ENCODE results near the gene GARIN5A. TPM values are rescaled to one million over a fixed set of nuclear protein-coding genes. Genes with fewer than 3 reads are reported as not detected.

Gene GARIN5A
- total RNA-seq, 3 donors from 2014 or later = 0.26 to 0.84 (median 0.66) TPM

DNA sequence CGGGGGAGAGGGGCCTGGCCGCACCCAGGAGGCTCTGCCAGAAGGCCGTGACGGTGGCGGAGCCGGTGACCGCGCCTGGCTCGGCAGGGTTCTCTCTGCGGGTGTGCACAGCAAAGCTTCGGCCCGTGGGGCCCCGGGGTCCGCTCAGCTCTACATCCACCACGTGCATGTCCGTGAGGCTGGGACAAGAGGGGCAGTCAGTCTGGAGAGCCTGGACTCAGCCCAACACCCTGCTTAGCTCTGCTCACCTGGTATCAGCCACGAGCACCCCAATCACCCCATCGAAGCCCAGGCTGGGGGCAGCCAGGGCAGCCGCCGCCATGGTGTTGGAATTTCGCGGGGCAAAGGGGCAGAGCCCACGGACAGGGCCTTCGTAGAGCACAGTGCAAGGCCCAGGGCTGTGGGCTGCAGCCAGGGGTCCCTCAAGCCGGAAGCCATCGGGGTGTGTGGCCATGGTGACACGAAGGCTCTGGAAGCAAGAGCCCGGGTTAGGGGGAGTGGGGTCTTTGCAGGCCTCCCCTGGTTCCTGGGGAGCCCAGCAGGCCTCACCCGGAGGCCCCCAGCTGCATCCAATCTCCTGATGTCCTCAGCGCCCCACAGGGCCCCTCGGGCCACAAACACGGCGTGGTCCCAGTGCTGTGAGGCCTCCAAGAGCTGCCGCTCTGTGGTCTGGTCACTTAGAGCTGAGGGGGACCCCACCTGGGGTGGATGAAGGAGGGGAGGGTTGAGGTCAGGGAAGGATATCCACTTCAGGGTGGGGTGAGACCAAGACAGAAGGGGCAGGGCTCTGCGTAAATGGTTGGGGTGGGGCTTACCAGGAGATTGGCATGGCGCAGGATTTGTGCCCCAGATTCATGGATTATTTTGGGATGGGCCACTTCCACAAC, 35.7 kb upstream of the GARIN5A start:
- peaks cover 3% of the 10 kb centered on the region for H3K36me3 Mint-ChIP-seq (ENCODE audit: insufficient read depth)
- no peak for DNase-seq
- H3K4me3 Mint-ChIP-seq = no peak overlapping the region
- no peak for ATAC-seq
- H3K27me3 Mint-ChIP-seq (ENCODE audit: low read depth) = peaks cover 10% of the 10 kb centered on the region
- peaks cover 8% of the 10 kb centered on the region for H3K4me1 Mint-ChIP-seq (ENCODE audit: low read depth)
- H3K9me3 Mint-ChIP-seq = no peaks in the 10 kb centered on the region

DNA sequence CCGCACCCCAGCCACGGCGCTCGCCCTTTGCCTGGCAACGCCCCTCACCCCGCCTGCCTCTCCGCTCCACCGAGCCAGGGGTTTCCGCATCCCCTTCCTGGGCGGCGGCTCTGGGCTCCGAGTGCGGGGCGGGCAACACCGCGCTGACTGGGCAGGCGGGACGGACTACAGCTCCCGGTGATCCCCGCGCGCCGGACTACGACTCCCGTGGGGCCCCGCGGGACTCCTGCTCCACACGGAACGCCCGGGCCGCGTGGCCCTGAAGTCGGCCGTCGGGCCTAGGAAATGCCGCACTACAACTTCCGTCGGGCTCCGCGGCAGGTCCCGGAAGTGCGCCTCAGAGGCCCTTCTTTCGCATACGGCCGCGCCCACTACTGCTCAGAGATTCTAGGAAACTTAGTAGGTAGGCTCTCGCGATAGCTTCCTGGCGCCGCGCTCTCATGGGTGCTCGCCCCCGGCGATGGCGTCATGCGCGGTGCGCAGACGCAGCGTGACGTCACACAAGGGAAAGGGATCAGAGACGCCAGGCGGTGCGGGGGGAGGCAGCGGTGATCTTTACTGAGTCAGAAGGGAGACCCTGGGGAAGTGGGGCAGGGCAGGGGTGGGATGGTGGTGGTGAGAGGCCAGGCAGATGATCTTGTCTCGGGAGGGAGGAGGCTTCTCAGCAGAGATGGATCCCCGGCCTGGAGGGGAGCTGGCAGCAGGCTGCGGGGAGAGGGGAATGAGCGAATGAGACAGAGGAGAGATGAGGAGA, 34.6 kb upstream of the GARIN5A start, which contains the start of gene JOSD2:
JOSD2 (minus strand) TSS at position 123 of the 754 bp plus-strand sequence. CDS start 760 bp downstream, outside the sequence.
- Mint-ChIP-seq H3K4me3 (peak within 1 kb of the TSS; percentile 95), H3K36me3 (ENCODE audit: insufficient read depth) (peaks cover 3% of the 10 kb centered on the region), H3K9me3 (no peaks in the 10 kb centered on the region), H3K27me3 (ENCODE audit: low read depth) (peaks cover 10% of the 10 kb centered on the region), H3K4me1 (ENCODE audit: low read depth) (peaks cover 8% of the 10 kb centered on the region)
- peak; percentile 97 for ATAC-seq
- DNase-seq = peak; percentile 97

DNA sequence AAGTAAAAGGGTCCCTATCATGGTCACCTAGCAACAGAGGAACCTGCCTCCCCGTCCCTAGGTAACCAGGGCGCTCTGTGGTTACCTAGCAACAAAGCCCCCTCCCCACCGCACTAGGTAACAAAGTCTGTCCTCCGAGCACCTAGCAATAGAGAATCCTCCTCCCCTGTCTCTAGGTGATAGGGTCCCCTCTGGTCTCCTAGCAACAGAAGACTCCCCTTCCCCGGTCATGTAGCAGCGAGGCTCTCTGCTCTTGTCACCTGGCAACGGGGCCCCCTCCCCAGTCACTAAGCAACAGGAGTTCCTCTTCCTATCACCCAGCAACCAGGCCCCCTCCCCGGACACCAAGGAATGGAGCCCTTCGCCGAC, 34.0 kb upstream of the GARIN5A start:
- Mint-ChIP-seq H3K4me3 (peak overlapping the region; percentile 95), H3K36me3 (ENCODE audit: insufficient read depth) (peaks cover 3% of the 10 kb centered on the region), H3K4me1 (ENCODE audit: low read depth) (peaks cover 8% of the 10 kb centered on the region), H3K9me3 (no peaks in the 10 kb centered on the region), H3K27me3 (ENCODE audit: low read depth) (peaks cover 6% of the 10 kb centered on the region)
- no peak for ATAC-seq
- DNase-seq = no peak

DNA sequence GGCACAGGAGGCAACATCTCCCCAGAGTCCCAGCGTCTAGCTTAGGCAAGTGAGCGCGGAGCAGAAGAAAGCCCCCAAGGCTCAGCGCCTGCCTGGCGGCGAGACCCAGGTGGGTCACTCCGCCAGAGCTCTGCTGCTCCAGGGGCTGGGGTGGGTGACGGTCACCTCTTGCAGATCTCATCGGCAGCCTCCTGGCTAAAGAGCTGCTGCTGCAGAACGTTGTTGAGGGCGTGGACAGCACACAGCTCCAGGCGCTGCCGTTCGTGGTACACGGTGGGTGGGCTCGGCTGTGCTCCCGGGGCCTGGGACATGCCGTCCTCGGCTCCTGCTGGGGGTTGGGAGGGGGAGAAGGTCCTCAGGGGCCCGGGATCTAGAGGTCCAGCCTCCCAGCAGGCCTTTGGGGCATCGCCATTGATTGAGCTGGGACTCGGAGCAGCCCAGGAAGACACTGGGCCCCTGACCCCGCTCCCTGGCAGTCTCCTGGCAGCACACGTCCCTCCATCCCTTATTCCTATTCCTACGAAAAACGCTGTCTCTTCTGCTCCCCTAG, 33.5 kb upstream of the GARIN5A start:
- ATAC-seq (no peak), DNase-seq (no peak)
- Mint-ChIP-seq H3K4me3 (peak overlapping the region; percentile 95), H3K9me3 (no peaks in the 10 kb centered on the region), H3K27me3 (ENCODE audit: low read depth) (peaks cover 5% of the 10 kb centered on the region), H3K36me3 (ENCODE audit: insufficient read depth) (peaks cover 3% of the 10 kb centered on the region), H3K4me1 (ENCODE audit: low read depth) (peaks cover 8% of the 10 kb centered on the region)

DNA sequence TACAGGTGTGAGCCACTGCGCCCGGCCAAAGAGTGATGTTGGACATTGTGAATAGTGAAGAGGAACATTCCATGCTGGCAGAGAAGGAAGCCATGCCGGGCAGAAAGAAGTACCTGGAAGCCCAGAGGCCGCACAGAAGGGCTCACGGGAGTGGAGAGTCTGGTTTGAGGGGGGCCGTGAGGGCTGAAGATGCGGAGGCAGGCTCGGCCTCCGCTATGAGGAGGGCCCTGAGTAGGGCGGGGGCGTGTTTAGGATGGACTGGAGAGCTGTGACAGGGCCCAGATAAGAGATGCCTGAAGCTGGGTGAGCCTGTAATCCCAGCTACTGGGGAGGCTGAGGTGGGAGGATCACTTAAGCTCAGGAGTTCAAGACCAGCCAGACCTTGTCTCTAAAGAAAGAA, 32.7 kb upstream of the GARIN5A start:
- no peak for ATAC-seq
- Mint-ChIP-seq H3K4me1 (ENCODE audit: low read depth) (peaks cover 8% of the 10 kb centered on the region), H3K4me3 (peak overlapping the region; percentile 95), H3K9me3 (no peaks in the 10 kb centered on the region), H3K27me3 (ENCODE audit: low read depth) (peaks cover 3% of the 10 kb centered on the region), H3K36me3 (ENCODE audit: insufficient read depth) (peaks cover 3% of the 10 kb centered on the region)
- no peak for DNase-seq

DNA sequence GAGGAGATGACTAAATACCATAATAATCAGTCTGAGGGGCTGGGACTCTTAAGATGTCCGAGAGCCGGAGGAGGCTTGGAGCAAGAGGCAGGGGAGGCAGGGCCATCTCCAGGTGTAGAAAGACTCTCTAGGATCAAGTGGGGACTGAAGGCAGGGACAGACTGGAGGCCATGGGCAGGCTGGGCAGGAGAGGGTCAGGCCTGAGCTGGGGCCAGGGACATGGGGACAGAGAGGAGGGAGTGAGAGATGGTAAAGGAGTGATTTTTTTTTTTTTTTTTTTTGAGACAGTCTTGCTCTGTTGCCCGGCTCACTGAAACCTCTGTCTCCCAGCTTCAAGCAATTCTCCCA, 32.2 kb upstream of the GARIN5A start:
- H3K36me3 Mint-ChIP-seq (ENCODE audit: insufficient read depth) = peaks cover 3% of the 10 kb centered on the region
- H3K4me3 Mint-ChIP-seq = peak overlapping the region; percentile 50
- ATAC-seq (no peak), DNase-seq (no peak)
- no peaks in the 10 kb centered on the region for H3K9me3 Mint-ChIP-seq
- peaks cover 8% of the 10 kb centered on the region for H3K4me1 Mint-ChIP-seq (ENCODE audit: low read depth)
- no peaks in the 10 kb centered on the region for H3K27me3 Mint-ChIP-seq (ENCODE audit: low read depth)

DNA sequence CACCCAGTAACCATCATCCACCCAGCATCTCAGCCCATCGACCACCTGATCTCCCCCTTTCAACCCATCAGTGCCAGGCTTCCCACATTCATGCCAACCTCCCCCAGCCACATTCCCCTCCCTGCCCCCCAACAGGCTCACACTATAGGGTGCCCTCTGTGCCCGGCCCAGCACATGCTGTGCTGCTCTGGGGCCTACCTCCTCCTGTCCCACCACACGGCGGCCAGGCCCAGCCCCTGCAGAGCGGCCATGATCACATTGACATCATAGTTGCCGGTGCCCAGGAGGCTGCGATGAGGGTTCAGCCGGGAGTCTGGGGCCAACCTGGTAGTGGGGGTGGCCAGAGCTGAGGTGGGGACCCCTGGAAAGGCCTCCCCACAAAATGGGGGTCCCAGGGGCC, 30.7 kb upstream of the GARIN5A start:
- ATAC-seq (no peak), DNase-seq (no peak)
- peaks cover 3% of the 10 kb centered on the region for H3K36me3 Mint-ChIP-seq (ENCODE audit: insufficient read depth)
- H3K27me3 Mint-ChIP-seq (ENCODE audit: low read depth) = no peaks in the 10 kb centered on the region
- no peaks in the 10 kb centered on the region for H3K9me3 Mint-ChIP-seq
- no peak overlapping the region for H3K4me3 Mint-ChIP-seq
- peaks cover 8% of the 10 kb centered on the region for H3K4me1 Mint-ChIP-seq (ENCODE audit: low read depth)

DNA sequence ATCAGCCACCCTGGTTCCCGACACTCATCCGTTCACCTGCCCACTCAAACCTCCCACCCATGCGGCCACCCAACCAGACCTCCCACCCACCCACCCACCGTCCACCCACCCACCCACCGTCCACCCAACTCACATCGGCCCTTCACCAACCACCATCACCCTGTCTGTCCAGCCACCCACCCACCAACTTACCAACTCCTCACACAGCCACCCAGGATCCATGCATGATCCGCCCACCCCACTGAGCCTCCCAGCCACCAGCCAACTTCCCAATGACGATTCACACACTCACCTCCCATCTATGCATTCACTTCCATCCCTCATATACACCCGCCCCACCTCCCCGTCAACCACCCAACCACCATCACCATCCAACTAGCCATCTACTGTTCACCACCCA, 30.1 kb upstream of the GARIN5A start:
- no peak for DNase-seq
- Mint-ChIP-seq H3K27me3 (ENCODE audit: low read depth) (no peaks in the 10 kb centered on the region), H3K9me3 (no peaks in the 10 kb centered on the region), H3K36me3 (ENCODE audit: insufficient read depth) (peaks cover 3% of the 10 kb centered on the region), H3K4me3 (no peak overlapping the region), H3K4me1 (ENCODE audit: low read depth) (peaks cover 7% of the 10 kb centered on the region)
- no peak for ATAC-seq

DNA sequence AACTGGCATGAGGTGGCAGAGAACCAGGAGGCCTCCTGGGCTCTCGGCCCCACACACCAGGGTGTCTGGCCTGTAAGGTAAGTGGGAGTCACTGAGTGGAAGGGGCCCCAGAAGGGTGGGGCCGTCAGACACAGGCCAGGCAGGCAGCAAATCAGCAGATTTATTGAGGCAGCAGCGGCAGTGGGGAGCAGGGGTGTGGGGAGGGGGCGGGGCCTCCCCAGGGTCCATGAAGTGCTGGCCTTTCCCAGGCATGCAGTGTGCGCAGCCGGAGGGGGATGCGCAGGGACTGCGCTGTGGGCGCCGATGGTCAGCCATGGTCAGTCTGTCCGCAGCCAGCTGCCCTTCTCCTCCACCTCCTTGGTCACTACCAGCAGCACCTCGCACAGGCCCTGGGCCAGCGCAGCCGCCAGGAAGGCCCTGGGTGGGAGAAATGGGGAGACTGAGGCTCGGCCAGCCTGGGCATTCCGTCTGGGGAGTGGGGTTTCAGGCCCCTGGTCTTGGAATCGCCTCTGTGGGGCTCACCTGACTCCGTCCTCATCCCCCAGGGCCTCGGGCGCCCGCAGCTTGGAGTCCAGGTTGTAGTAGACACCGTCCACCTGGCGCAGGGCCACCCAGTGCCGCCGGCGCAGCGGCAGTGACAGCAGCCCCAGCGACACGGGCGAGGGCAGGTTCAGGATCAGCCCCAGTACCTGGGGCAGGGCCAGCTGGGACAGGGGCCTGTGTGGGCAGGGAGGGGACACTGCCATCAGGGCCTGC, 29.4 kb upstream of the GARIN5A start:
- H3K4me1 Mint-ChIP-seq (ENCODE audit: low read depth) = peaks cover 4% of the 10 kb centered on the region
- ATAC-seq (no peak), DNase-seq (no peak)
- no peak overlapping the region for H3K4me3 Mint-ChIP-seq
- H3K36me3 Mint-ChIP-seq (ENCODE audit: insufficient read depth) = peaks cover 3% of the 10 kb centered on the region
- H3K9me3 Mint-ChIP-seq = no peaks in the 10 kb centered on the region
- H3K27me3 Mint-ChIP-seq (ENCODE audit: low read depth) = no peaks in the 10 kb centered on the region

DNA sequence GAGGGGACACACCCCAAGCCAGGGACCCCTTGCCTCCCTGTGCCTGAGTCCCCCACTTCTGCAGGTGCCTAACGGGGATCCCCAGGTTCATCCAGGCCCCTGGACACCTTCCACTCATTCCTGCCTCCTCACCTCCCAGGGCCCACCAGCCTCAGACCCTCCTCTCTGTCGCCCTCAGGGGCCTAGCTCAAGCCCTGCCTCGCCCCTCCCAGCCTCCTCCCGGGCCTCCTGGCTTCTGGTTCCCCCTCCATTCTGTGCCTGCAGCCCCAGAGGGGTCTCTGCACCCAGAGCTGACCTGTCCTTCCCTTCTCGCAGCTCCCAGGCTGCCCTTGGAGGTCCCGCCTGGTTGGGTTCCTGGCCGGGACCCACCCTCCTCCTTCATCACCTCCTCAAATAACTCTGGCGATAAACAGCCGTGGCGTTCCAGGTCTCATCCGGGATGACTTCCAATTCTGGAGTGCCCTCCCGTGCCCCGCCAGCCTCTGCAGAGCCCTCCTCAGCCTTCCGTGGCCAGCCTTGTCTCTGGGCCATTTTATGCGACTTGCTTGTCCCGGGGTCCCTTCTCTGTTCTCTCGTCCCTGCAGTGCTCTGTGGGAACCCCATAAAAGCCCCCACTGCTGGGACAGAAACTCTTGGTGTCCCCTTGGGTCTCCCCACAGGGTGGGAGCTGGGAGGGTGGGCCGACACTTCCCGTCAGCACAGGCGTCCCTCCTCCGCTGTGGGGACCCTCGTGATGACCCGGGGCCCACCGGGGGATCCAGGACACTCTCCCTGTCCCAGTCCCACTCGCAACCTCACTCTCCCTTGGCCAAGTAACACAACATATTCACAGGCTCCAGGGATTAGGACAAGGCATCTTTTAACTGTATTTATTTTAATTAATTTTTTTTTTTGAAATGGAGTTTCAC, 25.2 kb upstream of the GARIN5A start:
- DNase-seq (no peak), ATAC-seq (no peak)
- no peak overlapping the region for H3K4me3 Mint-ChIP-seq
- no peaks in the 10 kb centered on the region for H3K27me3 Mint-ChIP-seq (ENCODE audit: low read depth)
- H3K36me3 Mint-ChIP-seq (ENCODE audit: insufficient read depth) = no peaks in the 10 kb centered on the region
- H3K9me3 Mint-ChIP-seq = no peaks in the 10 kb centered on the region
- no peaks in the 10 kb centered on the region for H3K4me1 Mint-ChIP-seq (ENCODE audit: low read depth)

DNA sequence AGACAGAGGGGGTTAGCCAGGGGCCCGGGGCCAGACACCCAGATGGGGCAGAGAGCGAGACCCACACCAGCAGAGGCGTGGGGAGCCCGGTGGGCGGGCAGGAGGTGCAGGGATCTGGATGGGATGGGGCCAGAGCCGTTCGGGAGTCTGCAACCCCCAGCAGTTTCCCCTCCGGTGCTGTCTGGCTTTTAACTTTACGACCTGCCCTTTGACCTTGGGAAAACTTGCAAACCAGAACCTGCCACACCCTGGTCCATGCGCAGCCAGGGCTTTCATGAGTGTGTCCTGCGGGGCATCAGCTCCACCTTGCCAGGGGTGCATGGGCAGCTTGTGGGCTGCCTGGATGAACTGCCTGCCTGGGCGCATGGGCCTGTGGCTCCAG, 24.5 kb upstream of the GARIN5A start:
- DNase-seq = no peak
- Mint-ChIP-seq H3K9me3 (no peaks in the 10 kb centered on the region), H3K27me3 (ENCODE audit: low read depth) (no peaks in the 10 kb centered on the region), H3K36me3 (ENCODE audit: insufficient read depth) (no peaks in the 10 kb centered on the region), H3K4me1 (ENCODE audit: low read depth) (no peaks in the 10 kb centered on the region), H3K4me3 (no peak overlapping the region)
- peak in 1 of 2 donors; percentile 30 for ATAC-seq

DNA sequence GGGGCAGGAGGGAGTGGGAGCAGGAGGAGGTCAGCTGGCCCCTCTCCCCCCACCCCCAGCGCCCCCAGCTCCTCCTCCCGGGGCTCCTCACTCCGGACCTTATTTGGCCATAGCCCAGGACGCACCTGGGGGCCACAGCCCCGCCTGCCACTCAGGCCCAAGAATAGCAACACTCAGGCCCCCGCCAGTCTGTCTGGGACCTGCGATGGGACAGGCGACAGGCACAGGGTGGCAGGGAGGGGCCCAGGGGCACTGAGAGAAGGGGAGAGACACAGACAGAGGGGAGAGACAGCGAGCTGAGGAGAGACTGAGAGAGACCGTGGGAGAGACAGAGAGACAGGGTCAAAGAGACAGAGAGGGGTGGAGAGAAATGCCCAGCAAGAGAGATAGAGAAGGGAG, 24.1 kb upstream of the GARIN5A start:
- Mint-ChIP-seq H3K4me3 (no peak overlapping the region), H3K36me3 (ENCODE audit: insufficient read depth) (no peaks in the 10 kb centered on the region)
- ATAC-seq = peak in 1 of 2 donors; percentile 14

DNA sequence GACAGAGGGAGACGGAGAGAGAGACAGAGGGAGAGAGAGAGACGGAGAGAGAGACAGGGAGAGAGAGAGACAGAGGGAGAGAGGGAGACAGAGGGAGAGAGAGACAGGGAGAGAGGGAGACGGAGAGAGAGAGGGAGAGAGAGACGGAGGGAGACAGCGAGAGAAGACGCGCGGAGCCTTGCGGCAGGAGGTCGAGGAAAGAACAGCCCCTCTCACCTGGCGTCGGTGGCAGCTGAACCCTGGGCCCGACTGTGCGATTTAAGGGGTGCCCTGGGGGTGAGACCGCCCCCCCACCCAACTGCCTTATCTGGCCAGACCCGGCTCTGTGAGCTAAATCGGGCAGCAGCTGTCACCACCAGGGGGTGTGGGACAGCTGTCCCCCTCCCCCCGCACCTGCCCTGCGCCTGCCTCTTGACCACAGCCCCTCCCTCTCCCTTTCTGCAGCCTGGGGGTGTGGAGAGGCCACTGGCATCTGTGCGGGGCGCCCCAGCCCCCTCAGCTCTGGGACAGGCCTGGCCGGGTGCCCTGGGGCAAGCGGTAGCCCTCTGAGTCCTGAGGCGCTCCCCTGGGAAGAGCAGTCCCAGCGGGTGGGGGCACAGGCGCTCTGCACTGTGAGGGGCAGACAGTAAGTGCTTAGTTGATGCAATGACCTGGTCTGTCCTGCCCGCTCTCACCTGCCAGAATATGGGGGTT, 23.6 kb upstream of the GARIN5A start:
- Mint-ChIP-seq H3K27me3 (ENCODE audit: low read depth) (no peaks in the 10 kb centered on the region), H3K4me1 (ENCODE audit: low read depth) (no peaks in the 10 kb centered on the region), H3K9me3 (no peaks in the 10 kb centered on the region), H3K4me3 (no peak overlapping the region), H3K36me3 (ENCODE audit: insufficient read depth) (no peaks in the 10 kb centered on the region)
- no peak for DNase-seq
- ATAC-seq = peak in 1 of 2 donors; percentile 14

More for the DNA sequence above, 24.1 kb upstream of the GARIN5A start:
- H3K27me3 Mint-ChIP-seq (ENCODE audit: low read depth) = no peaks in the 10 kb centered on the region
- DNase-seq = no peak
- no peaks in the 10 kb centered on the region for H3K9me3 Mint-ChIP-seq
- no peaks in the 10 kb centered on the region for H3K4me1 Mint-ChIP-seq (ENCODE audit: low read depth)

All from activated T-cell treated with anti-CD3 and anti-CD28 coated beads, Interleukin-2, amount 50 U/mL, for 4 hours (primary cell).